Prostate gland (tissue), 2 donors: ENCODE data around the gene ANKRD2.

Experiments
- POLR2A ChIP-seq: fragments of 450-650 bp; IDR thresholded peaks from one replicate; pipeline ENCODE4 v1.6.1; 2016; ENCODE audit warnings: antibody characterized with exemption, mild to moderate bottlenecking
- POLR2AphosphoS5 ChIP-seq: sonication (generic); formaldehyde crosslinking; IDR thresholded peaks from one replicate; pipeline ENCODE4 v1.6.1; 2017; ENCODE audit warnings: antibody characterized with exemption
- TF ChIP-seq, protein P1 (sequence below), 4 experiments: fragments of 200-600 bp in 2 of 4; fragments of 450-650 bp in 2 of 4; sonication (generic) in 2 of 4; IDR thresholded peaks; 1 replicate in 3 of 4; 2 replicates in 1 of 4; pipeline ENCODE4 v1.5.1; 2016 to 2019; ENCODE audit warnings: antibody characterized with exemption in 4 of 4, mild to moderate bottlenecking in 2 of 4, moderate library complexity in 2 of 4

GRCh38 chr10:97611473-97611872 is 38.9 kb downstream of the ANKRD2 start:
- TF ChIP-seq, protein P1, sequence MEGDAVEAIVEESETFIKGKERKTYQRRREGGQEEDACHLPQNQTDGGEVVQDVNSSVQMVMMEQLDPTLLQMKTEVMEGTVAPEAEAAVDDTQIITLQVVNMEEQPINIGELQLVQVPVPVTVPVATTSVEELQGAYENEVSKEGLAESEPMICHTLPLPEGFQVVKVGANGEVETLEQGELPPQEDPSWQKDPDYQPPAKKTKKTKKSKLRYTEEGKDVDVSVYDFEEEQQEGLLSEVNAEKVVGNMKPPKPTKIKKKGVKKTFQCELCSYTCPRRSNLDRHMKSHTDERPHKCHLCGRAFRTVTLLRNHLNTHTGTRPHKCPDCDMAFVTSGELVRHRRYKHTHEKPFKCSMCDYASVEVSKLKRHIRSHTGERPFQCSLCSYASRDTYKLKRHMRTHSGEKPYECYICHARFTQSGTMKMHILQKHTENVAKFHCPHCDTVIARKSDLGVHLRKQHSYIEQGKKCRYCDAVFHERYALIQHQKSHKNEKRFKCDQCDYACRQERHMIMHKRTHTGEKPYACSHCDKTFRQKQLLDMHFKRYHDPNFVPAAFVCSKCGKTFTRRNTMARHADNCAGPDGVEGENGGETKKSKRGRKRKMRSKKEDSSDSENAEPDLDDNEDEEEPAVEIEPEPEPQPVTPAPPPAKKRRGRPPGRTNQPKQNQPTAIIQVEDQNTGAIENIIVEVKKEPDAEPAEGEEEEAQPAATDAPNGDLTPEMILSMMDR (IDR thresholded peaks at IDR 0.05): no peak
- TF ChIP-seq POLR2A: no peak
- no peak for TF ChIP-seq POLR2AphosphoS5
